ENCODE data around the gene FMNL2. TPM values are rescaled to one million over a fixed set of nuclear protein-coding genes. Genes with fewer than 3 reads are reported as not detected.

Gene FMNL2
- total RNA-seq, 2 experiments from 2014 or later = 0.46 to 0.64 TPM

DNA sequence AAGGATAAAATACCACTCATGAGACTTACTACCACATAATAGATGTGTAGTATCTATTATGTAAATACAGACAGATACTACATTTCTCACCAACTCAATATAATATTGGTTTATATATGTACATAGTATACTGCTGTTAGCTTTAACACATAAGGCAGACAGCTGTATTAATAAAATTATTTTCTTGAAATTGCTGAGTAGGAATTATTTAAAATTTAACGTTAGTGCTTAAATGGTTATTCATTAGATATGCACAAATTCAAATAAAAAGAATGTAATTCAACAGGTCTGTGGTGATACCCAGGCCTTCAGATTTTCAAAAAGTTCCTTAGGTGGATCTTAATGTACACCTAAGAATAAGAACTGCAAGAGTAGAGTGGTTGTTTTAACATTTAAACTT lies 323.2 kb downstream of the FMNL2 start:
- Mint-ChIP-seq H3K36me3 (ENCODE audit: low read depth) (peaks cover 60% of the 10 kb centered on the region), H3K27me3 (no peaks in the 10 kb centered on the region), H3K4me3 (no peak overlapping the region), H3K27ac (no peak overlapping the region), H3K9me3 (no peaks in the 10 kb centered on the region), H3K4me1 (peaks cover 5% of the 10 kb centered on the region)
- POLR2A ChIA-PET = no interaction called here
- DNase-seq = no peak
- CTCF ChIA-PET = no interaction called here

DNA sequence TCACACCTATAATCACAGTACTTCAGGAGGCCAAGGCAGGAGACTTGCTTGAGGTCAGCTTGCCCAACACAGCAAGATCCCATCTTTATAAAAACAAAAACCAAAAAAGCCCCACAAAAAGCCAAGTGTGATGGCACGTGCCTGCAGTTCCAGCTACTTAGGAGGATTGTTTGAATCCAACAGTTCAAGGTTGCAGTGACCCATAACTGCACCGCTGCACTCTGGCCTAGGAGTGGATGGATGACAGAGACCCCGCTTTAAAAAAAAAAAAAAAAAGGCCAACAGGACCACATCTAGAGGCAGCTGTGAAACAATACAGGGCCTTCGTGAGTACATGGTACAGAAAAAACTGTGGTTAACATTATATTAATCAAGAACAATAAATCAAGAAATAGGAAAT lies 326.1 kb downstream of the FMNL2 start:
- no peaks in the 10 kb centered on the region for H3K27me3 Mint-ChIP-seq
- H3K36me3 Mint-ChIP-seq (ENCODE audit: low read depth) = peaks cover 62% of the 10 kb centered on the region
- H3K9me3 Mint-ChIP-seq = no peaks in the 10 kb centered on the region
- H3K4me1 Mint-ChIP-seq = peaks cover 5% of the 10 kb centered on the region
- no peak overlapping the region for H3K27ac Mint-ChIP-seq
- CTCF ChIA-PET = interaction anchor here (0.9 kb wide), 1 partner anchor 485 kb away, joined by 3 read pairs; no protein-coding TSS in a partner anchor
- no peak for DNase-seq
- POLR2A ChIA-PET = no interaction called here
- no peak overlapping the region for H3K4me3 Mint-ChIP-seq

DNA sequence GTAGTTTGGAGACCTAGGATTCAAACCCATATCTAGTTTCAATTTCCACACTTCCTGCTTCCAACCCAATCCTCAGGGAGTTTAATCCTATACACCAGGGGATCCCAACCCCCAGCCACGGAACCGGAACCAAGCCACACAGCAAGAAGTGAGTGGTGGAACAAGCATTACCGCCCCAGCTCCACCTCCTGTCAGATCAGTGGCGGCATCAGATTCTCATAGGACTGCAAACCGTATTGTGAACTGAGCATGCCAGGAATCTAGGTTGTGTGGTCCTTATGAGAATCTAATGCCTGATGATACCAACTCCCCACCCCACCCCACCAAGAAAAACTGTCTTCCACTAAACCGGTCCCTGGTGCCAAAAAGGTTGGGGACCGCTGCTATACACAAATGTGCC lies 329.8 kb downstream of the FMNL2 start:
- peaks cover 66% of the 10 kb centered on the region for H3K36me3 Mint-ChIP-seq (ENCODE audit: low read depth)
- H3K4me3 Mint-ChIP-seq = no peak overlapping the region
- no peak overlapping the region for H3K27ac Mint-ChIP-seq
- no peaks in the 10 kb centered on the region for H3K4me1 Mint-ChIP-seq
- no peak for DNase-seq
- no peaks in the 10 kb centered on the region for H3K27me3 Mint-ChIP-seq
- CTCF ChIA-PET = interaction anchor here (1.3 kb wide), 1 partner anchor 25 kb away, joined by 3 read pairs; no protein-coding TSS in a partner anchor
- POLR2A ChIA-PET = no interaction called here
- no peaks in the 10 kb centered on the region for H3K9me3 Mint-ChIP-seq

DNA sequence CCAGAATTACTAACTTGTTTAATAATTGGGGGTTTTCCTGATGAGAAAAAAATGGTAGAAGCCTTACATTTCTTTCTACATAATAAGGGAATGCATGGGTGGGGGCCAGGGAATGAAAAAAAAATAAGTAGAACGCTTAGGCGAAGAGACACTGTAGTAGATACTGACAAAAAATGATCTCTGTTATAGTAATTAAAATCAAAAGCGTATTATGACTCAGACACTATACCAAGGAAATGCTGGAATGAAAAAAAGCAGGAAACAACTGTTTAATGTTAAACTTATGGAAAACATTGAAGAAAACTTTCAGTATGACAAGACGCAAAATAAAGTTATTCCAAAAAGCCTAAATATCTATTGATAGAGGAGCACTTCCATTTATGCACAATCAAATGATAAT lies 339.4 kb downstream of the FMNL2 start:
- Mint-ChIP-seq H3K4me1 (no peaks in the 10 kb centered on the region), H3K27ac (no peak overlapping the region), H3K4me3 (no peak overlapping the region), H3K9me3 (no peaks in the 10 kb centered on the region), H3K36me3 (ENCODE audit: low read depth) (peaks cover 45% of the 10 kb centered on the region), H3K27me3 (no peaks in the 10 kb centered on the region)
- ChIA-PET POLR2A (no interaction called here), CTCF (no interaction called here)
- no peak for DNase-seq

DNA sequence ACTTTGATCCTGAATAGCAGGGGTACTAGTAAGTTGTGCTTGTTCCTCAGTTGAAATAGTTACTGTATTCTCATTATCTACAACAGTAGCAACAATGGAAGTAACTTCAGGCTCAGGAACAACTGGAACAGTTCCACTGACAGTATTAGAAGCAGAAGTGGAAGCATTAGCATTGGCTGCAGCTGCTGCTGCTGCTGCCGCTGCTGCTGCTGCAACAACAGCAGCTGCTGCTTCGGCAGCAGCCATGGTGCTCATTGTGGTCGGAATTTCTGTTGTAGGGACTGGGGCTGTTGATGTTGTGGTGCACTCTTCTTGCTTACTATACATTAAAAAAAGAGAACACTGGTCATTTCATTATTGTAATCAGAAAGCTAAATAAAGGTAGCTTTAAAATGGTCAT lies 341.5 kb downstream of the FMNL2 start:
- no peak for DNase-seq
- no peak overlapping the region for H3K27ac Mint-ChIP-seq
- H3K4me1 Mint-ChIP-seq = no peaks in the 10 kb centered on the region
- peaks cover 47% of the 10 kb centered on the region for H3K36me3 Mint-ChIP-seq (ENCODE audit: low read depth)
- CTCF ChIA-PET = no interaction called here
- H3K9me3 Mint-ChIP-seq = no peaks in the 10 kb centered on the region
- no peaks in the 10 kb centered on the region for H3K27me3 Mint-ChIP-seq
- POLR2A ChIA-PET = no interaction called here
- no peak overlapping the region for H3K4me3 Mint-ChIP-seq

DNA sequence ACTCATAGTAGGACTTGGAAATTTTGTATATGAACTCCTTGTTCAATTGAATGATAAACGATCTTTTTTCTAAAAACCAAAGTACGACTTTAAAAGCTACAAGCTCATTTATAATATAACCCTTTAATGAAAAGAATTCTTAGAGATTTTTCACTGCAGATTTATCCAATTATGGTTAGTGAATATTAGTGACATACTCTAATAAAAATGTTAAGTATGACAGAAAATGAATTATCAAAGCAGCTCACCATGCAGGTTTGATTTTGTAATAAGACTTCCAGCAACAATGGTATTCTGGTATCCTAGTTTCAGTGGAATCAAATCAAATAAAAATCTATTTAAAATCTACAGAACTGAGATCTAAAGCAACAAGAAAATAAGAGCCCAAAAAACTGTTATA lies 343.8 kb downstream of the FMNL2 start:
- Mint-ChIP-seq H3K4me3 (no peak overlapping the region), H3K27ac (no peak overlapping the region)

DNA sequence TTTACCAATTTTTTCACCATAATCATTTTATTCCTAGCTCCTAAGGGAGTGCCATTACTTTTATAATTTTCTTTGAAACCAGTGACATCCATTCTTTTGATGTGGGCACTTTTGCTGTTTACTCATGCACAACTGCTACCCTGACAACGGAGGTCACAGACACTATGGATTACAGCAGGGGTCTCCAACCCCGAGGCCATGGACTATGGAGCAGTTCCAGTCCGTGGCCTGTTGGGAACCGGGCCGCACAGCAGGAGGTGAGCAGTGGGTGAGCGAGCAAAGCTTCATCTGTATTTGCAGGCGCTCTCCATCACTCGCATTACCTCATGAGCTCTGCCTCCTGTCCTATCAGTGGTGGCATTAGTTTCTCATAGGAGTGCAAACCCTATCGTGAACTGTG lies 347.7 kb downstream of the FMNL2 start:
- H3K36me3 Mint-ChIP-seq (ENCODE audit: low read depth) = peaks cover 32% of the 10 kb centered on the region
- no peaks in the 10 kb centered on the region for H3K27me3 Mint-ChIP-seq
- POLR2A ChIA-PET = no interaction called here
- no peak for DNase-seq
- peaks cover 20% of the 10 kb centered on the region for H3K4me1 Mint-ChIP-seq
- H3K27ac Mint-ChIP-seq = no peak overlapping the region
- H3K9me3 Mint-ChIP-seq = no peaks in the 10 kb centered on the region
- H3K4me3 Mint-ChIP-seq = no peak overlapping the region
- CTCF ChIA-PET = interaction anchor here (0.6 kb wide), 1 partner anchor 71 kb away, joined by 4 read pairs; no protein-coding TSS in a partner anchor

More for the DNA sequence above, 343.8 kb downstream of the FMNL2 start:
- ChIA-PET CTCF (no interaction called here), POLR2A (no interaction called here)
- peaks cover 38% of the 10 kb centered on the region for H3K36me3 Mint-ChIP-seq (ENCODE audit: low read depth)
- H3K9me3 Mint-ChIP-seq = no peaks in the 10 kb centered on the region
- no peak for DNase-seq
- peaks cover 4% of the 10 kb centered on the region for H3K4me1 Mint-ChIP-seq
- H3K27me3 Mint-ChIP-seq = no peaks in the 10 kb centered on the region

DNA sequence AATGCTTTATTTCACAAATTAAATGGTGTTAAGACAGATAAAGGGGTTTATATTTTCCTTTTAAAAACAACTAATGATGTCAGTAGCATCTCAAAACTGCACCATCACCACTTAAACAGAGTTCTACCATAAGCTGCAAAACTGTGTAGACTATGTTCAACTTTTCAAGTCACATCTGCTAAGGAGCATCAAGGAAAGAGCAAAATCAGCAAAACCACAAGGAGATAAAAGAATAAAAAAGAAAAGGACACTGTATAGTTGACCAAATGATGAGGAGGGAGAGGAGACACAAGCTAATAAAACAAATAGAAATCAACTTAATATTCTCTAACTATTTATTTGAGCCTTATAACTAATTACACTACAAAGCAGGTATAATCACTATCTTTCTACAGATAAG lies 348.4 kb downstream of the FMNL2 start:
- DNase-seq = no peak
- CTCF ChIA-PET = no interaction called here
- Mint-ChIP-seq H3K4me1 (peaks cover 20% of the 10 kb centered on the region), H3K4me3 (no peak overlapping the region), H3K27ac (no peak overlapping the region), H3K9me3 (no peaks in the 10 kb centered on the region), H3K27me3 (no peaks in the 10 kb centered on the region), H3K36me3 (ENCODE audit: low read depth) (peaks cover 36% of the 10 kb centered on the region)
- POLR2A ChIA-PET = no interaction called here

DNA sequence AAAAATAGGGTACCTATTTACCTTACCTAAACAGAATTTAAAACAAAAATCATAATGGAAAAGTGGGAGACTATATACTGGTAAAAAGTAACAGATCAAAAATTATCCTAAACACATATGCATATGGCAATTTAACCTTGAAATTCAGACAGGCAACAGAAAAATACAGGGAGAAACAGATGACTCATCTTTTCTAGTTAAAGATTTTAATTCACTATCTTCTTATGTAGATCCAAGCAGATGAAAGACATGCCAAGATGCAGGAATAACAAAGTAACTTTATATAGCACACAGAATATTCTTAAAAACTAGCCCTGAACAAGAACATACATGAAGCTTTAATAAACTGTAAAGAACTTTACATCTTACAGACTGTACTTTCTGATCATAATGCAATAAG lies 351.3 kb downstream of the FMNL2 start:
- no peak overlapping the region for H3K4me3 Mint-ChIP-seq
- POLR2A ChIA-PET = no interaction called here
- H3K27me3 Mint-ChIP-seq = no peaks in the 10 kb centered on the region
- peaks cover 24% of the 10 kb centered on the region for H3K4me1 Mint-ChIP-seq
- peaks cover 27% of the 10 kb centered on the region for H3K36me3 Mint-ChIP-seq (ENCODE audit: low read depth)
- no peak for DNase-seq
- CTCF ChIA-PET = no interaction called here
- no peaks in the 10 kb centered on the region for H3K9me3 Mint-ChIP-seq
- H3K27ac Mint-ChIP-seq = no peak overlapping the region

DNA sequence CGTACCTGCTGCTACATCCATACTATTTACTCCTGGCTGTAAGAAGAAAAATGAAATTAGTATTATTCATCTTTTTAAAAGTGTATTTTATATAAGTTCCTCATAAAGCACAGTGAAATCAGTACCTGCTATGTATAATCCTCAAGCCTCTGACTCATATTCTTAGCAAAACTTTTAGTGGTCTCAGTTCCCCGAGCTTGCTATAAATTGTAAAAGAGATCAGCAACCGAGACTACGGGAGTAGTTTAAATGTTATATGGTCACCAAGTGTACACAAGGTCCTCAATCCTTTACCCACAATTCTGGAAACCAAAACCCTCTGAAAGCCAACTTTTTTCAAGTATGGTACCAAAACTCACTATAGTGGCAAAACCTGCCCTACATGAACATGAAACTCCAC lies 358.1 kb downstream of the FMNL2 start:
- H3K27me3 Mint-ChIP-seq = no peaks in the 10 kb centered on the region
- H3K27ac Mint-ChIP-seq = peak overlapping the region; percentile 41
- peaks cover 34% of the 10 kb centered on the region for H3K4me1 Mint-ChIP-seq
- H3K36me3 Mint-ChIP-seq (ENCODE audit: low read depth) = peaks cover 26% of the 10 kb centered on the region
- POLR2A ChIA-PET = no interaction called here
- CTCF ChIA-PET = no interaction called here
- H3K9me3 Mint-ChIP-seq = no peaks in the 10 kb centered on the region
- no peak overlapping the region for H3K4me3 Mint-ChIP-seq
- DNase-seq = no peak

DNA sequence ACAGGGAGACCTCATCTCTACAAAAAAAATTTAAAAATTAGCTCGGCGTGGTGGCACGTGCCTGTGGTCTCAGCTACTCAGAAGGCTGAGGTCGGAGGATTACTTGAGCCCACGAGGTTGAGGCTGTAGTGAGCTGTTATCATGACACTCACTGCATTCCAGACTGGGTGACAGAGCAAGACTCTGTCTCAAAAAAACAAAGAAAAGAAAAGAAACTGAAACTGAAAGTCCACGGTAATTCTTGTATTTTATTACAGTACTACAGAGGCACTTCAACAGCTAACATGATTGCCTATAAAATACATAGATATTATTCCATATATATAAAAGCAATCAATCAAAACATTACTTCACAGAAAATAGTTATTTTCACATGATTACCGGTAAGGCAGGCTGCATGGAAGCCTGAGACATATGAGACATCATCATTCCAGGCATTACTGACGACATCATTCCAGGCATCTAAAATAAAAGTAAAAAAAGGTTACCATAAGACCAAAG lies 359.2 kb downstream of the FMNL2 start:
- peaks cover 24% of the 10 kb centered on the region for H3K36me3 Mint-ChIP-seq (ENCODE audit: low read depth)
- peak; percentile 41 for DNase-seq
- ChIA-PET CTCF (interaction anchor here (1.2 kb wide), 1 partner anchor 58 kb away, joined by 3 read pairs; no protein-coding TSS in a partner anchor), POLR2A (interaction anchor here (1.3 kb wide), 1 partner anchor 23 kb away, joined by 10 read pairs; the partner anchor contains the start of gene PRPF40A)
- peak overlapping the region; percentile 98 for H3K27ac Mint-ChIP-seq
- H3K9me3 Mint-ChIP-seq = no peaks in the 10 kb centered on the region
- peak overlapping the region; percentile 80 for H3K4me3 Mint-ChIP-seq
- peaks cover 34% of the 10 kb centered on the region for H3K4me1 Mint-ChIP-seq
- no peaks in the 10 kb centered on the region for H3K27me3 Mint-ChIP-seq

DNA sequence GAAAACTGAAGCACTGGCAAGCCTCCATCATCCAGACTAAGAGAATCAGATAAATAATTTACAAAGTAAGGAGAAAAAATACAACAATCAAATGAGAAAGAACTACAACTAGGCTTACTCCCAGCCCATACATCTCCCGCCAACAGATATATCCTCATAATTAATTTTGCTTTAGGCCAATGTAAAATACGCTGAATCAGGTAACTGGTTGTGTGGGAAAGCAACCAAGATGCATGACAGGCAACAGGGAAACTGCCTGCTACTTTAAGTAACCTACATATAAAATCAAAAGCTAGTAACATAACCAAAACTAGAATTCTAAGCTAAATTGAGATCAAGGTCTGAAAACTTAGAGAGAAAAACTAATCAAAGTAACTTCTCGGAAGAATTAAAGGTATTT lies 360.8 kb downstream of the FMNL2 start:
- no peak overlapping the region for H3K4me3 Mint-ChIP-seq
- H3K27ac Mint-ChIP-seq = no peak overlapping the region
- CTCF ChIA-PET = interaction anchor here (1.0 kb wide), 1 partner anchor 9 kb away, joined by 3 read pairs; no protein-coding TSS in a partner anchor
- POLR2A ChIA-PET = no interaction called here
- no peaks in the 10 kb centered on the region for H3K27me3 Mint-ChIP-seq
- peaks cover 34% of the 10 kb centered on the region for H3K4me1 Mint-ChIP-seq
- H3K36me3 Mint-ChIP-seq (ENCODE audit: low read depth) = peaks cover 26% of the 10 kb centered on the region
- DNase-seq = no peak
- H3K9me3 Mint-ChIP-seq = no peaks in the 10 kb centered on the region

DNA sequence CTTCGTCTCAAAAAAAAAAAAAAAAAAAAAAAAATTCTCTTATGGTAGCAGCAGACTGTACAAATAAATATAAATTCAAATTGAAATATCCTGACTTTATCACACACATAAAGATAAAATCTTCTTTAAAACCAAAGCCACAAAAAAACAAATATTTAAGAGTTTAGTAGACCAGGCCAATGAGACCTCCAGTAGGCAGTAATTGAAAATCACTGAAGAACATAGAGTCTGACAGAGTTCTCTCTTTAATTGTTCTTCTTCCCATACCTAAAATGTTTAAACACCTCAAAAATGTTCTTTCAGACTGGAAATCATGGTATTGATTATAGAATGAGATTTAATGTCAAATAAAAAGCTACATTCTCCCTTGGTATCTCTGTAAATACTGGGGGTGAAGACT lies 361.5 kb downstream of the FMNL2 start:
- Mint-ChIP-seq H3K27ac (no peak overlapping the region), H3K9me3 (peaks cover 4% of the 10 kb centered on the region), H3K4me3 (no peak overlapping the region), H3K36me3 (ENCODE audit: low read depth) (peaks cover 27% of the 10 kb centered on the region), H3K27me3 (no peaks in the 10 kb centered on the region), H3K4me1 (peaks cover 36% of the 10 kb centered on the region)
- DNase-seq = no peak
- POLR2A ChIA-PET = no interaction called here
- CTCF ChIA-PET = interaction anchor here (0.8 to 1.0 kb wide), 2 partner anchors 9 to 18 kb away, joined by 3 read pairs; no protein-coding TSS in a partner anchor

Measured in activated CD4-positive, alpha-beta T cell treated with anti-CD3 and anti-CD28 coated beads, Interleukin-2, amount 10 ng/mL, durations not matched to agents 7 days and 5 days (primary cell).